Naive thymus-derived CD4-positive, alpha-beta T cell (primary cell): Measurements from ENCODE around the gene ODAD3. TPM values are rescaled to one million over a fixed set of nuclear protein-coding genes. Genes with fewer than 3 reads are reported as not detected.
"Not testable (repeated sequence)": the region's sequence is repeated elsewhere in the genome, so short reads cannot be mapped to it uniquely, and the experiment has no call there.

ENCODE experiments used
- ATAC-seq: fragments of 150-1000 bp; cut with Tn5 transposase; 2 replicates; pipeline ENCODE4 v1.10.0; 2021; ENCODE audit warnings: mild to moderate bottlenecking, moderate library complexity
- CTCF ChIA-PET: fragments of 350-600 bp; sonication (Branson Sonifier 250); formaldehyde crosslinking; loops from one replicate; lab custom pipeline; 2021; ENCODE audit warnings: antibody characterized with exemption; lab: Charles Lee
- POLR2A ChIA-PET: fragments of 350-600 bp; sonication (Branson Sonifier 250); formaldehyde crosslinking; loops from one replicate; lab custom pipeline; 2021; ENCODE audit warnings: antibody characterized with exemption, inconsistent platforms; lab: Charles Lee
- DNase-seq, 9 donors: peaks; one replicate each; pipeline versions ENCODE4 v3.0.0 to v3.0.0-alpha.2; 2020 to 2022; ENCODE audit warnings: mixed read lengths in 1 of 9
- H3K27ac ChIP-seq: one replicate; pipeline ENCODE4 v1.7.0; 2013; ENCODE audit warnings: mild to moderate bottlenecking, low read depth, low read length, moderate library complexity
- H3K27me3 ChIP-seq, 2 donors: one replicate each; pipeline ENCODE4 v1.7.0; 2013; ENCODE audit warnings: low read length in 2 of 2, mild to moderate bottlenecking in 2 of 2, moderate library complexity in 2 of 2; ENCODE audit not compliant: control insufficient read depth in 2 of 2, insufficient read depth in 2 of 2
- H3K36me3 ChIP-seq, 3 experiments: 1 replicate in 2 of 3; 2 replicates in 1 of 3; pipeline ENCODE4 v1.7.0; 2013; ENCODE audit warnings: low read length in 3 of 3, mild to moderate bottlenecking in 3 of 3, moderate library complexity in 1 of 3; ENCODE audit not compliant: insufficient read depth in 3 of 3, control insufficient read depth in 2 of 3
- H3K4me1 ChIP-seq, 2 donors: one replicate each; pipeline ENCODE4 v1.7.0; 2013; ENCODE audit warnings: low read length in 2 of 2, mild to moderate bottlenecking in 2 of 2, moderate library complexity in 1 of 2; ENCODE audit not compliant: control insufficient read depth in 2 of 2, insufficient read depth in 2 of 2
- H3K4me3 ChIP-seq: 2 replicates; pipeline ENCODE4 v1.7.0; 2013; ENCODE audit warnings: mild to moderate bottlenecking, low read length
- H3K9me3 ChIP-seq, 3 experiments: 1 replicate in 2 of 3; 2 replicates in 1 of 3; pipeline ENCODE4 v1.7.0; 2013; ENCODE audit warnings: low read length in 3 of 3; ENCODE audit not compliant: control insufficient read depth in 2 of 3
- H3K27ac Mint-ChIP-seq, 9 donors: one replicate each; pipeline ENCODE4 v1.8.0; 2020 to 2022; ENCODE audit warnings: mixed read lengths in 9 of 9, mild to moderate bottlenecking in 8 of 9, moderate library complexity in 5 of 9, inconsistent platforms in 2 of 9
- H3K27me3 Mint-ChIP-seq, 5 donors: one replicate each; pipeline ENCODE4 v1.8.0; 2021 to 2022; ENCODE audit warnings: mixed read lengths in 5 of 5, mild to moderate bottlenecking in 1 of 5
- H3K36me3 Mint-ChIP-seq, 5 donors: one replicate each; pipeline ENCODE4 v1.8.0; 2020 to 2022; ENCODE audit warnings: mixed read lengths in 5 of 5, mild to moderate bottlenecking in 3 of 5, inconsistent platforms in 1 of 5
- H3K4me1 Mint-ChIP-seq, 7 donors: one replicate each; pipeline ENCODE4 v1.8.0; 2020 to 2022; ENCODE audit warnings: mixed read lengths in 7 of 7, mild to moderate bottlenecking in 3 of 7, inconsistent platforms in 1 of 7
- H3K4me3 Mint-ChIP-seq, 10 donors: one replicate each; pipeline ENCODE4 v1.8.0; 2020 to 2022; ENCODE audit warnings: mild to moderate bottlenecking in 10 of 10, mixed read lengths in 10 of 10, moderate library complexity in 6 of 10, inconsistent platforms in 2 of 10
- H3K9me3 Mint-ChIP-seq, 11 donors: one replicate each; pipeline ENCODE4 v1.8.0; 2020 to 2022; ENCODE audit warnings: mixed read lengths in 11 of 11, mild to moderate bottlenecking in 4 of 11, inconsistent platforms in 1 of 11, moderate library complexity in 1 of 11
- intact Hi-C, 2 donors: fragments of 100-400 bp; cut with micrococcal nuclease; formaldehyde crosslinking; loops; one replicate each; pipeline ENCODE4 v1.15.1; 2023
- polyA plus RNA-seq, 2 donors: library from polyadenylated mRNA; unstranded; fragments of 300-500 nt; fragmentation: Illumina TruSeq; gene quantifications; one replicate each; pipeline ENCODE4 v1.2.3, GENCODE V29; 2021
- total RNA-seq, 6 experiments: library from RNA in 5 of 6; stranded (reverse) in 5 of 6; gene quantifications; 1 replicate in 5 of 6; 2 replicates in 1 of 6; pipeline ENCODE4 v1.2.3 and lab custom pipeline; 2021 to 2026

Gene ODAD3
- total and polyA plus RNA-seq, 7 experiments from 2014 or later: not detected

GRCh38 chr19:11461453-11461852 is 26.5 kb upstream of the ODAD3 start:
- Histone ChIP-seq H3K36me3 (no peaks in the 10 kb centered on the region), H3K4me1 (no peaks in the 10 kb centered on the region), H3K9me3 (no peaks in the 10 kb centered on the region), H3K27ac (no peak overlapping the region), H3K4me3 (no peak overlapping the region), H3K27me3 (no peaks in the 10 kb centered on the region)
- ChIA-PET CTCF (no interaction called here), POLR2A (no interaction called here)
- Mint-ChIP-seq H3K4me3 (no peak overlapping the region), H3K36me3 (no peaks in the 10 kb centered on the region), H3K4me1 (peaks cover 0 to 3% (median 0%) of the 10 kb centered on the region in 7 donors), H3K9me3 (peaks cover 0 to 2% (median 0%) of the 10 kb centered on the region in 11 donors), H3K27me3 (peaks cover 0 to 13% (median 4%) of the 10 kb centered on the region in 5 donors), H3K27ac (no peak overlapping the region)
- ATAC-seq: no peak
- DNase-seq: no peak
- intact Hi-C loops: no loop called here

GRCh38 chr19:11460207-11460606 is 25.3 kb upstream of the ODAD3 start:
- no peak overlapping the region for H3K4me3 Mint-ChIP-seq
- H3K4me1 ChIP-seq: no peaks in the 10 kb centered on the region
- H3K9me3 ChIP-seq: no peaks in the 10 kb centered on the region
- DNase-seq (no peak), ATAC-seq (no peak)
- ChIA-PET POLR2A (no interaction called here), CTCF (no interaction called here)
- intact Hi-C loops: no loop called here
- no peak overlapping the region for H3K27ac ChIP-seq
- H3K36me3 ChIP-seq: no peaks in the 10 kb centered on the region
- H3K9me3 Mint-ChIP-seq: no peaks in the 10 kb centered on the region
- peaks cover 0 to 3% (median 0%) of the 10 kb centered on the region in 7 donors for H3K4me1 Mint-ChIP-seq
- H3K27ac Mint-ChIP-seq: no peak overlapping the region
- H3K27me3 ChIP-seq: no peaks in the 10 kb centered on the region
- H3K4me3 ChIP-seq: no peak overlapping the region
- H3K36me3 Mint-ChIP-seq: no peaks in the 10 kb centered on the region
- H3K27me3 Mint-ChIP-seq: peaks cover 0 to 11% (median 4%) of the 10 kb centered on the region in 5 donors

DNA sequence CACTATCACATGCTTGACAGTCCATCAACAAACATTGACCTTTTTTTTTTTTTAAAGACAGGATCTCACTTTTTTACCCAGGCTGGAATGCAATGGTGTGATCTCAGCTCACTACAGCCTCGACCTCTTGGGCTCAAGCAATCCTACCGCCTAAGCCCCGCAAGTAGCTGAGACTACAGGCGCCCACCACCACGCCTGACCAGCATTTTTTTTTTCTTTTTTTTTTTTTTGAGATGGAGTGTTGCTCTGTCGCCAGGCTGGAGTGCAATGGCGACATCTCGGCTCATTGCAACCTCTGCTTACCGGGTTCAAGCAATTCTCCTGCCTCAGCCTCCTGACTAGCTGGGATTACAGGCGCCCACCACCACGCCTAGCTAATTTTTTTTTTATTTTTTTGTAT is 24.0 kb upstream of the ODAD3 start:
- peaks cover 0 to 11% (median 4%) of the 10 kb centered on the region in 5 donors for H3K27me3 Mint-ChIP-seq
- H3K27me3 ChIP-seq, DNase-seq, ATAC-seq, intact Hi-C loops, H3K9me3 Mint-ChIP-seq, H3K4me3 ChIP-seq, POLR2A ChIA-PET, H3K9me3 ChIP-seq, H3K4me1 ChIP-seq, H3K4me1 Mint-ChIP-seq, H3K36me3 Mint-ChIP-seq, H3K4me3 Mint-ChIP-seq, H3K36me3 ChIP-seq, H3K27ac Mint-ChIP-seq, H3K27ac ChIP-seq, CTCF ChIA-PET: not testable (repeated sequence)

DNA sequence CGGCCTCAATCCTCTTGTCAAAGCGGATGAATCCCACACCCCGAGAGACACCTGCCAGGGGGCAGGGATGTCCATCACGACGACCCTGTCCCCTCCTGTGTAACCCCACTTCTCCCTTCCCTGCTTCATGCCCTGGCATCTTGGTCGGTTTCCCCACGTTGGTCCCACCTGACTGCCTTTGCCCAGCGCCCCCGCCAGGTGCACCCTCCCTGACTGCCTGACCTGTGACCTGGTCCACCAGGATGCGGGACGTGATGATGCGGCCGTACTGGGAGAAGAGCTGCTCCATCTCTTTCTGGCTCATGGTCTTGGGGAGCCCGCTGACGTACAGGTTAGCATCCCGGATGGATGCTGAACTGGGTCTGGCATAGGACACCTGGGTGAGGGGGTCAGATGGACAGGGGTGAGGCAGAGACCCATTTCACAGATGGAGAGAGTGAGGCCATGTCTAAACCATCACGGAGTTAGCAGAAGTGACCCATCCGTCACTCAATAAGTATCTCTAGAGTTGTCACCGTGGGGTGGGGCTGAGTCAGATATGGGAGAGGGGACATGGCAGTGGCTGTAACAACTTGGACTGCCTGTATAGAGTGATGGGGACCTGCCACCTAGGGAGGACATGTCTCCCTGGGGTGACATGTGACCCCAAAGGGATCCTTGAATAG is 23.4 kb upstream of the ODAD3 start:
- H3K27me3 ChIP-seq: no peaks in the 10 kb centered on the region
- H3K36me3 Mint-ChIP-seq: no peaks in the 10 kb centered on the region

DNA sequence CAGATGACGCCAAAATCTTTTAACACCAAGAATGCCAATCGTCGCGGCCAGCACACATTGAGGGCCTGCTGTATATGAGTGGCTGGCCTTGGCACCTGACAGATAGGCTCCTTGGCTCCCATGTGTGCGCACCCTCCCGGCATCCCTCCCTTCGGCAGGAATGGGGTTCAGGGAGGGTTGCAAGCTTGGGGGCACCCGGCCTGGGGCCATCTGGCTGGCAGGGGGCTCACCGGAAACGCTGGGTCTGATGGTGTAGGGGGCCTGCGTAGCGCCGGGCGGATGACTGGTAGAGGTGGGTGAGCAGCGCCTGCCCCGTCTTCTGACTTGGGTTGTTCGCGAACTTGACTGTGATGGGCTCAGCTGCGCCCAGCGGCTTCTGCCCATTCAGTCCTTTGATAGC is 22.9 kb upstream of the ODAD3 start:
- Histone ChIP-seq H3K4me3 (no peak overlapping the region), H3K27ac (no peak overlapping the region), H3K36me3 (no peaks in the 10 kb centered on the region), H3K9me3 (no peaks in the 10 kb centered on the region), H3K27me3 (no peaks in the 10 kb centered on the region), H3K4me1 (no peaks in the 10 kb centered on the region)
- H3K27me3 Mint-ChIP-seq: peaks cover 0 to 11% (median 4%) of the 10 kb centered on the region in 5 donors
- H3K27ac Mint-ChIP-seq: no peak overlapping the region
- intact Hi-C loops: no loop called here
- POLR2A ChIA-PET: no interaction called here
- no peaks in the 10 kb centered on the region for H3K9me3 Mint-ChIP-seq
- H3K4me3 Mint-ChIP-seq: no peak overlapping the region
- CTCF ChIA-PET: no interaction called here
- DNase-seq (no peak), ATAC-seq (no peak)
- peaks cover 0 to 3% (median 0%) of the 10 kb centered on the region in 7 donors for H3K4me1 Mint-ChIP-seq
- no peaks in the 10 kb centered on the region for H3K36me3 Mint-ChIP-seq

More for the DNA sequence above, 23.4 kb upstream of the ODAD3 start:
- intact Hi-C loops: no loop called here
- DNase-seq: no peak
- H3K27ac Mint-ChIP-seq: no peak overlapping the region
- peaks cover 0 to 4% (median 0%) of the 10 kb centered on the region in 7 donors for H3K4me1 Mint-ChIP-seq
- Histone ChIP-seq H3K4me3 (no peak overlapping the region), H3K9me3 (no peaks in the 10 kb centered on the region), H3K27ac (no peak overlapping the region), H3K4me1 (no peaks in the 10 kb centered on the region), H3K36me3 (no peaks in the 10 kb centered on the region)
- peaks cover 0 to 11% (median 4%) of the 10 kb centered on the region in 5 donors for H3K27me3 Mint-ChIP-seq
- no peaks in the 10 kb centered on the region for H3K9me3 Mint-ChIP-seq
- no peak overlapping the region for H3K4me3 Mint-ChIP-seq
- ChIA-PET POLR2A (no interaction called here), CTCF (no interaction called here)
- no peak for ATAC-seq

- H3K9me3 ChIP-seq: no peaks in the 10 kb centered on the region
- POLR2A ChIA-PET: no interaction called here
- Mint-ChIP-seq H3K9me3 (peaks cover 0 to 2% (median 0%) of the 10 kb centered on the region in 11 donors), H3K27ac (no peak overlapping the region), H3K36me3 (no peaks in the 10 kb centered on the region), H3K27me3 (peaks cover 0 to 11% (median 4%) of the 10 kb centered on the region in 5 donors), H3K4me3 (no peak overlapping the region), H3K4me1 (peaks cover 0 to 3% (median 0%) of the 10 kb centered on the region in 7 donors)
- H3K4me1 ChIP-seq: no peaks in the 10 kb centered on the region
- H3K36me3 ChIP-seq: no peaks in the 10 kb centered on the region
- H3K27ac ChIP-seq: no peak overlapping the region
- DNase-seq (no peak), ATAC-seq (no peak)
- no peak overlapping the region for H3K4me3 ChIP-seq
- CTCF ChIA-PET: no interaction called here
- intact Hi-C loops: no loop called here
- no peaks in the 10 kb centered on the region for H3K27me3 ChIP-seq
These were observed 22.2 kb upstream of the ODAD3 start for GRCh38 chr19:11457115-11457514.

GRCh38 chr19:11456659-11457058 is 21.7 kb upstream of the ODAD3 start:
- H3K27ac Mint-ChIP-seq: no peak overlapping the region
- H3K36me3 Mint-ChIP-seq: no peaks in the 10 kb centered on the region
- intact Hi-C loops: no loop called here
- Histone ChIP-seq H3K27ac (no peak overlapping the region), H3K4me3 (no peak overlapping the region), H3K4me1 (no peaks in the 10 kb centered on the region), H3K9me3 (no peaks in the 10 kb centered on the region), H3K27me3 (no peaks in the 10 kb centered on the region), H3K36me3 (no peaks in the 10 kb centered on the region)
- H3K4me1 Mint-ChIP-seq: peaks cover 0 to 3% (median 0%) of the 10 kb centered on the region in 7 donors
- POLR2A ChIA-PET: no interaction called here
- no peak overlapping the region for H3K4me3 Mint-ChIP-seq
- DNase-seq (no peak), ATAC-seq (no peak)
- H3K27me3 Mint-ChIP-seq: peaks cover 0 to 11% (median 4%) of the 10 kb centered on the region in 5 donors
- peaks cover 0 to 2% (median 0%) of the 10 kb centered on the region in 11 donors for H3K9me3 Mint-ChIP-seq
- CTCF ChIA-PET: interaction anchor here (0.7 kb wide), 1 partner anchor 42 kb away, joined by 3 read pairs; no protein-coding TSS in a partner anchor
